Uterus (tissue), 2 donors: Measurements from ENCODE around the gene LRRD1.

ENCODE experiments used
- POLR2A ChIP-seq, 2 donors: fragments of 450-650 bp; IDR thresholded peaks; one replicate each; pipeline ENCODE4 v1.6.1; 2016; ENCODE audit warnings: antibody characterized with exemption in 2 of 2, mild to moderate bottlenecking in 1 of 2, moderate library complexity in 1 of 2
- TF ChIP-seq, protein P1 (sequence below), 4 experiments: fragments of 200-600 bp in 2 of 4; fragments of 450-650 bp in 2 of 4; sonication (generic) in 2 of 4; IDR thresholded peaks; one replicate each; pipeline ENCODE4 v1.5.1; 2016 to 2019; ENCODE audit warnings: antibody characterized with exemption in 4 of 4, mild to moderate bottlenecking in 2 of 4, moderate library complexity in 1 of 4

DNA sequence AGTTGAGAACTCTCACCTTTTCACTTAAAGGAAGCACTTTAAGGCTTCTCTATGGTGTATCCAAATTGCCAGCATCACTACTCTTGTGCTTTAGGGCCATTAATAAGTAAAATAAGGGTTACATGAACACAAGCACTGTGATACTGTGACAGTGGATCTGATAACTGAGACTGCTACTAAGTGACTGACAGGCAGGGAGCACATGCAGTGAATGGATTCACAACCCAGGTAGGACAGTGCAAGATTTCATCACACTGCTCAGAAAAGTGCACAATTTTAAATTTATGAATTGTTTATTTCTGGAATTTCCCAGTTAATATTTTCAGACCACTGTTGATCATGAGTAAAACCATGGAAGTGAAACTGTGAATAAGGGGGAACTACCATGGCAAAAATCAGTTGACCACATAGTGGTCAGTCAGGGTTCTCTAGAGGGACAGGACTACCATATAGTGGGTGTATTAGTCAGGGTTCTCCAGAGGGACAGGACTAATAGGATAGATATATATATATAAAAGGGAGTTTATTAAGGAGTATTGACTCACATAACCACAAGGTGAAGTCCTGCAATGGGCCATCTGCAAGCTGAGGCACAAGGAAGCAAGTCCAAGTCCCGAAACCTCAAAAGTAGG, 23.7 kb downstream of the LRRD1 start:
- TF ChIP-seq, protein P1, sequence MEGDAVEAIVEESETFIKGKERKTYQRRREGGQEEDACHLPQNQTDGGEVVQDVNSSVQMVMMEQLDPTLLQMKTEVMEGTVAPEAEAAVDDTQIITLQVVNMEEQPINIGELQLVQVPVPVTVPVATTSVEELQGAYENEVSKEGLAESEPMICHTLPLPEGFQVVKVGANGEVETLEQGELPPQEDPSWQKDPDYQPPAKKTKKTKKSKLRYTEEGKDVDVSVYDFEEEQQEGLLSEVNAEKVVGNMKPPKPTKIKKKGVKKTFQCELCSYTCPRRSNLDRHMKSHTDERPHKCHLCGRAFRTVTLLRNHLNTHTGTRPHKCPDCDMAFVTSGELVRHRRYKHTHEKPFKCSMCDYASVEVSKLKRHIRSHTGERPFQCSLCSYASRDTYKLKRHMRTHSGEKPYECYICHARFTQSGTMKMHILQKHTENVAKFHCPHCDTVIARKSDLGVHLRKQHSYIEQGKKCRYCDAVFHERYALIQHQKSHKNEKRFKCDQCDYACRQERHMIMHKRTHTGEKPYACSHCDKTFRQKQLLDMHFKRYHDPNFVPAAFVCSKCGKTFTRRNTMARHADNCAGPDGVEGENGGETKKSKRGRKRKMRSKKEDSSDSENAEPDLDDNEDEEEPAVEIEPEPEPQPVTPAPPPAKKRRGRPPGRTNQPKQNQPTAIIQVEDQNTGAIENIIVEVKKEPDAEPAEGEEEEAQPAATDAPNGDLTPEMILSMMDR (IDR thresholded peaks at IDR 0.05) = no peak
- no peak for TF ChIP-seq POLR2A (IDR thresholded peaks at IDR 0.05)
